Stimulated activated naive B cell treated with anti-CD40 and anti-IgM and Interleukin-4, amounts not matched to agents 10 μg/mL and 1 μg/mL and 100 μg/mL, for 72 hours (primary cell): ENCODE results near the gene CREB3L1.

Experiments used
- ATAC-seq, 2 donors: fragments of 150-1000 bp; cut with Tn5 transposase; replicated peaks; 2 replicates each; pipeline ENCODE4 v1.10.0; 2021; ENCODE audit warnings: moderate library complexity in 1 of 2
- DNase-seq: peaks from one replicate; pipeline ENCODE4 v3.0.0; 2021
- H3K27ac Mint-ChIP-seq: one replicate; pipeline ENCODE4 v1.8.0; 2022; ENCODE audit warnings: mild to moderate bottlenecking, mixed read lengths
- H3K27me3 Mint-ChIP-seq, 2 donors: one replicate each; pipeline ENCODE4 v1.8.0; 2022; ENCODE audit warnings: mixed read lengths in 2 of 2
- H3K36me3 Mint-ChIP-seq, 2 donors: one replicate each; pipeline ENCODE4 v1.8.0; 2022; ENCODE audit warnings: mixed read lengths in 2 of 2, mild to moderate bottlenecking in 1 of 2
- H3K4me1 Mint-ChIP-seq, 2 donors: one replicate each; pipeline ENCODE4 v1.8.0; 2022; ENCODE audit warnings: mixed read lengths in 2 of 2, mild to moderate bottlenecking in 1 of 2
- H3K4me3 Mint-ChIP-seq, 2 donors: one replicate each; pipeline ENCODE4 v1.8.0; 2022; ENCODE audit warnings: mild to moderate bottlenecking in 2 of 2, mixed read lengths in 2 of 2, moderate library complexity in 1 of 2
- H3K9me3 Mint-ChIP-seq, 2 donors: one replicate each; pipeline ENCODE4 v1.8.0; 2022; ENCODE audit warnings: mixed read lengths in 2 of 2, mild to moderate bottlenecking in 1 of 2

The CREB3L1 gene

DNA sequence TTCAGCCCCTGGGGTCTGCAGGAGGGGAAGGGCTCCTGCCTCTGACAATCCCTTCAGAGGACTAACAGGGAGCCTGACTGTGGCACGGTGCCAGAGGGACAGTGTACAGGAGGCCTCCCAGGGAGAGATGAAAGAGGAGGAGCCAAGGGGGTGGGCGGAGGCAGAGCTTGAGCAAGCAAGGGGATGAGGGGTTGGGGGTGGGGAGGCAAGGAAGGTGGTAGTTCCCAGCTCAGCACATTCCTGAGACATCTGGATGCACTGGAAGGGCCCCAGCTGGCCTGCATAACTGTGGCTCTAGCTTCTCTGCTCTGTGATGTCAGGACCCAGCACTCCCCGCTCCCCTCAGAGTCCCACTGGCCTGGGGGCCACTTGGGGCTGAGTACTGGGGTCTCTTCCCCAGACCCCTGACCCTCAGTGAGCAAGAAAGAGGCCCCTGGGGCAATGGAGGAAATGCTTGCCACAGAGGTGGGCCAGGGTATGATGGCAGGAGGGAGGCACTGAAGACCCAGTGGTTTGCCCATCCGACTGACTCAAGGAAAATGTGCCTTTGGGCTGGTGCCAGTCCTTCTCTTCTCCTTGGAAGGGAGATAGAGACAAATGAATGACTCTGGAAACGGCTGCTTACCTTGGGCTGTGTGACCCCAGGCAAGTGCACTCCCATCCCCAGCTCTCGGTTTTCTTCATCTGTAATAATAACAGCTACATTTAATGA, 13.3 kb downstream of the CREB3L1 start:
- Mint-ChIP-seq H3K4me1 (peaks cover 5 to 9% of the 10 kb centered on the region in 2 donors), H3K27me3 (peaks cover 34 to 59% of the 10 kb centered on the region in 2 donors), H3K27ac (no peak overlapping the region), H3K9me3 (no peaks in the 10 kb centered on the region), H3K4me3 (no peak overlapping the region), H3K36me3 (no peaks in the 10 kb centered on the region)
- DNase-seq (no peak), ATAC-seq (no peak)

DNA sequence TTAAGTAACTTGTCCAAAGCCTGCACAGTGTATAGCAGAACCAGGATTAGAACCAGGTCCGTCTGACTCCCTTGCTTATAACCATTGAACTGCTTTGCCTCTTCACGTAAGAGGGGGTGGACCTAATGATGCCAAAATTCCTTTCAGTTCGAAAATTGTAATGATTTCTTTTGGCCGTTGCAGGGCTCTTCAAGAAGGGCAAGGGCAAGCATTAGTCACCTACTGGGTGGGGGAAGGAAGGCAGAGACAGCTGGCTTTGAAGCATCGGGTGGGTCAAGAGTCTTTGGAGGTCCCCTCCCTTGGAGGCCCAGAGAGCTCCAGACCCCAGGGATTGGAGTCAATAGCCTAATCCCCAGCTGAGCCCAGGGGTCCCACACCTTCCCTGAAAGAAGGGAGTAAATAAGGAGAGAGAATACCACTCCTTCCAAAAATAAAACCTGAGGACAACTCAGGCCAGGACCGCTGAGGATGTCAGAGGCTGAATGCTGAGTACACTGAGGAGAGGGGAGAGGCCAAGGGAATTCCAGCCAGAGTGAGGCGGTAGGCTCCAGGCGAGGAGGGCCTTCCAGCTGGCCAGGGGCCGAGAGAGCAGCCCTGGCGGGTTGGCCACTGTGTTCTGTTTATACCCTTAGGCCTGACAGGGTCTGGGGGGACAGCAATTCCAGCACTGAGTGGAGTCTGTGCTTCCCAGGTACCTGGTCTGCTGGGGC, 14.1 kb downstream of the CREB3L1 start:
- Mint-ChIP-seq H3K9me3 (no peaks in the 10 kb centered on the region), H3K27me3 (peaks cover 41 to 59% of the 10 kb centered on the region in 2 donors), H3K4me1 (peaks cover 9 to 15% of the 10 kb centered on the region in 2 donors), H3K27ac (no peak overlapping the region), H3K4me3 (no peak overlapping the region), H3K36me3 (no peaks in the 10 kb centered on the region)
- DNase-seq (no peak), ATAC-seq (no peak)

GRCh38 chr11:46293066-46293465, 15.6 kb downstream of the CREB3L1 start:
- no peaks in the 10 kb centered on the region for H3K9me3 Mint-ChIP-seq
- ATAC-seq (no peak), DNase-seq (no peak)
- H3K27me3 Mint-ChIP-seq = peaks cover 51 to 68% of the 10 kb centered on the region in 2 donors
- no peaks in the 10 kb centered on the region for H3K36me3 Mint-ChIP-seq
- H3K4me3 Mint-ChIP-seq = no peak overlapping the region
- no peak overlapping the region for H3K27ac Mint-ChIP-seq
- peaks cover 9 to 15% of the 10 kb centered on the region in 2 donors for H3K4me1 Mint-ChIP-seq

- no peak overlapping the region for H3K4me3 Mint-ChIP-seq
- ATAC-seq = no peak
These were observed 16.2 kb downstream of the CREB3L1 start for GRCh38 chr11:46293641-46294103.

GRCh38 chr11:46294365-46295309, 17.2 kb downstream of the CREB3L1 start:
- Mint-ChIP-seq H3K4me1 (peaks cover 9 to 15% of the 10 kb centered on the region in 2 donors), H3K27me3 (peaks cover 56 to 71% of the 10 kb centered on the region in 2 donors), H3K36me3 (no peaks in the 10 kb centered on the region), H3K27ac (no peak overlapping the region), H3K9me3 (no peaks in the 10 kb centered on the region), H3K4me3 (peak overlapping the region; percentile 69 to 83)
- peak in 1 of 2 donors; percentile 24 for ATAC-seq
- DNase-seq = no peak

More at GRCh38 chr11:46293641-46294103, 16.2 kb downstream of the CREB3L1 start:
- Mint-ChIP-seq H3K27me3 (peaks cover 55 to 73% of the 10 kb centered on the region in 2 donors), H3K36me3 (no peaks in the 10 kb centered on the region), H3K9me3 (no peaks in the 10 kb centered on the region), H3K27ac (no peak overlapping the region), H3K4me1 (peaks cover 9 to 15% of the 10 kb centered on the region in 2 donors)
- no peak for DNase-seq

DNA sequence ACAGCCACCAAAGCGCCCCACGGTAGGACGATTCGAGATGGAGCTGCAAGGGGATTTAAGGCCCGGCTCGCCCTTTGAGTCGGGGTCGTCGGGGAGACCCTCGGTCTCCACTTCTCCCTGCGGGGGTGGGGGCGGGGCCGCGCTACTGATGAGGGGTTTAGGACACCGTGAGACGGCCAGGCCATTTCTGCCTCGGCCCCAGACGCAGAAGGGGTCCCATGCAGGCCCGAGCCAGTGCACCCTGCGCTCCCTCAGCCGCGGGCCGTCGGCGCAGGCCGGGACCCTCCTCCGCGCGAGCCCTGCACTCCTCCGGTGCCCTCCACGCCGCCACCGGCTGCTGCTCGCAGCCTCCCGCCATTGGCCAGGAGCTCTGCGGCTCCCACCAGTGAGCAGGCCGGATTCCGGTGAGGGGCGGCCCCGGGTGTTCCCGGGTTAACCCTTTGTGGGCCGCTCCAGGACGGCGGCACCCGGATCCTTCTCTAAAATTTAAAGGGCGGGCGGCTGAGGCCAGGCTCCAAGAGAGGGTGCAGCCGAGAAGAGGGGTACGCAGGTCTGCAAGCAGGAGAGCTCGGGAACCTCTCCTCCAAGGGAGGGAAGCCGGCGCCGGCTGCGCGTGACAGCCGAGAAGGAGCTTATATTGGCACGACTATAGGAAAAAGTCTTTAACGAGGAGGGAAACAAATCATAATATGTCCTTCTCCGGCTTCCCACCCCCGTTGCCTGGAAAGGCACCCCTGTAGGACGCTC, 18.0 kb downstream of the CREB3L1 start:
- DNase-seq = peak; percentile 27
- Mint-ChIP-seq H3K27me3 (peaks cover 52 to 68% of the 10 kb centered on the region in 2 donors), H3K4me1 (peaks cover 9 to 15% of the 10 kb centered on the region in 2 donors), H3K4me3 (peak overlapping the region; percentile 77 to 83), H3K36me3 (no peaks in the 10 kb centered on the region), H3K27ac (no peak overlapping the region), H3K9me3 (no peaks in the 10 kb centered on the region)
- ATAC-seq = peak; percentile 92 to 94

DNA sequence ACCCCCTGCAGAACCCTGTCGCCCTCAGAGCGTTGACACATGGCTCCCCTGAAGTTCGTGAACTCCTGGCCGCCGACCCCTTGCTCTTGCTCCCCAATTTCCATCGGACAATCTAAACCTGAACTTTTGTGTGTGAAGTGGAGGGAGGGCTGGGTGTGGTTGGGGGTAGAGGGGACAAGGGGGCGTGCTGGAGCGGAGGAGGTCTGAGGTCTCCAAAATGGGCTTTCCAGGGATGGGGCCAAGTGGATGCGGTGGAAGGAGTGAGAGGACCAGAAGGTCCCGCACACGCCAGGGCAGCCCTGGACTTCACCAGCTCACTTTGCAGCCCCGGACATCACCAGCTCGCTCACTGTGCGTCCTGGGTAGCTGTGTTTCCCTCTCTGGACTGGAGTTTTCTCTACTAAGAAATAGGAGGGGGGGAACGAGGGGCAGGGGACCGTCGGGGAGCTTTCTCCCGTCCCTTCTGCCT, 18.6 kb downstream of the CREB3L1 start:
- Mint-ChIP-seq H3K4me3 (peak overlapping the region; percentile 77 to 83), H3K9me3 (no peaks in the 10 kb centered on the region), H3K36me3 (no peaks in the 10 kb centered on the region), H3K4me1 (peaks cover 9 to 15% of the 10 kb centered on the region in 2 donors), H3K27ac (no peak overlapping the region), H3K27me3 (peaks cover 51 to 67% of the 10 kb centered on the region in 2 donors)
- no peak for DNase-seq
- ATAC-seq = no peak

DNA sequence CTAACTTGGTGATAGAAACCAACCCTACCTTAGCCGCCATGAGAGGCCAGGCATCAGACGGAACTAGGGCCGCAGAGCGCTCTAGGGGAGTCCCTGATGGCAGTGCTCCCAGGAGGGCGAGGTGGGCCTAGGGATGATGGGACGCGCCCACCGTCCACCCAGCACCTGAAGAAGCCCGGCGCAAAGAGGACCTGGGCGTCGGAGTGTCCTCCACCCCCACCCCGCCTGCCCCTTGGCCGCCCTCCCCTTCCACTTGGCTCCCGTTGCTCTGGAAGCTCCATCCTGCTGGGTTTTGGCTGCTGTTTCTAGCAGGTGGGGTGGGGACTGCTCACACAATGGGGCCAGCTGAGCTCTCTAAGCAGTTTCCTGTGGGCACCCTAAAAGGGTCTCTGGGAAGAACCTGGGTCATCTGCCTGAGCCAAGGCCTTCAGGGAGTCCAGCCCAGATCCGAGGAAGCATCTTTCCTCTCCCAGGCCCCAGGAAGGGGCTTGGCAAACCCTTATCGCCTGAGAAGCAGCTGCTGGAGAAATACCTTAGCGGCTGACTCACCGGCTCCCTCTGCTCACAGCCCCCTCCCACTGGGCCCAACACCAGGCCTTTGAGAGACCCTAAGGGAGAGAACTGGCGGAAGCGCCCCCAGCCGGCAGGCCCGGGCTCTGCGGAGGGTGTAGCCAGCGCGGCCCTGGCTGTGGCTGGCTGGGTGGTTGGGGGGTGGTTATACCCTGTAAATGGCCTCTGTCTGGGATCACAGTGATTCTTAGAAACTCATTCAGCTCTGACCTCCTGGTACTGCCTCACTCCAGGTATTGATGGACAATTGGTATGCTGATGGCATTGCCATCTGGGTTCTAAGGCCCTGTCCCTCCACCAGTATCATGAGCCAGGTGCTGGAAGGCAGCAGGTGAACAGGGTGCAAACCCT, 19.3 kb downstream of the CREB3L1 start:
- Mint-ChIP-seq H3K27me3 (peaks cover 45 to 62% of the 10 kb centered on the region in 2 donors), H3K36me3 (no peaks in the 10 kb centered on the region), H3K9me3 (no peaks in the 10 kb centered on the region), H3K27ac (no peak overlapping the region), H3K4me3 (peak overlapping the region in 1 of 2 donors; percentile 83), H3K4me1 (peaks cover 9 to 15% of the 10 kb centered on the region in 2 donors)
- no peak for ATAC-seq
- DNase-seq = no peak

DNA sequence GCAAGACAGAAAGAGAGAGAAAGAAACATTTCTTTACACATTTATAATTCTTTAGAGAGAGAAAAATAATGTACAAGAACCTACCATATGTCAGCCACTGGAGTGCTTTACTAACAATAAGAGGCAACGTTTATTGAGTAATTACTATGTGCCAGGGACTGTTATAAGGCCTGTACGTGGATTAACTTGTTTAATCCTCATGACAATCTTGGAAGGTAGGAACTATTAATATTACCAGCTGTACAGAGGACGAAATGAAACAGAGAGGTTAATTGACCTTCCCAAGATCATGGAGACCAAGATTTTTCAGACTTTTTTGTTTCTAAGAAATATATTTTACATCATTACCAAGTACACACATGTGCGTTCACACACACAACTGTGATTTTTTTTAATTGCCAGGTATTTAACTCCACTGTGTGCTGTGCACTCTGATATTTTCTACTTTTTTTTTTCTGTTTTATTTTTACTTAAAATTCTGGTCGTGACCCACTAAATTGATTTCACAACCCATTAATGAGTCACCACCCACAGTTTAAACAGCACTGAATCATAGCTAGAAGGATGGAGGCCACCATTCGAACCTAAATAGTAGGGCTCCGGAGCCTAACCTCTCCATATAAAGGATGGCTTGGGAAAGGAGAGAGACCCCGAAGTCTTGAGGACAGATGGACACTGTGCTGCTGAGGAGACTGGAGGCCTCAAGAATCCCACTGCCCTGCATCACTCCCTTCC, 21.4 kb downstream of the CREB3L1 start:
- no peak overlapping the region for H3K27ac Mint-ChIP-seq
- peaks cover 9 to 15% of the 10 kb centered on the region in 2 donors for H3K4me1 Mint-ChIP-seq
- H3K27me3 Mint-ChIP-seq = peaks cover 36 to 48% of the 10 kb centered on the region in 2 donors
- no peaks in the 10 kb centered on the region for H3K9me3 Mint-ChIP-seq
- DNase-seq (no peak), ATAC-seq (no peak)
- no peak overlapping the region for H3K4me3 Mint-ChIP-seq
- H3K36me3 Mint-ChIP-seq = no peaks in the 10 kb centered on the region

- Mint-ChIP-seq H3K27me3 (peaks cover 36 to 48% of the 10 kb centered on the region in 2 donors), H3K4me1 (peaks cover 8 to 15% of the 10 kb centered on the region in 2 donors), H3K9me3 (no peaks in the 10 kb centered on the region), H3K36me3 (no peaks in the 10 kb centered on the region), H3K4me3 (no peak overlapping the region), H3K27ac (no peak overlapping the region)
- DNase-seq (no peak), ATAC-seq (no peak)
These were observed 22.0 kb downstream of the CREB3L1 start for GRCh38 chr11:46299451-46299961.

DNA sequence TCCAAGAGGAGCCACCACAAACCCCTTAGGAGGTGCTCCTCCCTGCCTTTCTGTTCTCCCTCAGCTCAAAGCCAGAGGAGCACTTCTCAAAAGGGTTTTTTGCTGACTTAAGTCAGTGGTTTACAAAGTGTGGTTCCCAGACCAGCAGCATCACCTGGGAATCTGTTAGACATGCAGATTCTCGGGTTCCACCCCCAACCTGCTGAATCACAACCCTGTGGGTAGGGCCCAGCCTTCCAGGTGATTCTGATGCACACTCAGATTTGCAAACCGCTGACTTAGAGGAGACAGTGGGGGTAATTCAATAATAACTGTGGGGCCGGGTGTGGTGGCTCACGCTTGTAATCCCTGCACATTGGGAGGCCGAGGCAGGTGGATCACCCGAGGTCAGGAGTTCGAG, 22.8 kb downstream of the CREB3L1 start:
- DNase-seq (no peak), ATAC-seq (no peak)
- Mint-ChIP-seq H3K4me3 (no peak overlapping the region), H3K27me3 (peaks cover 34 to 43% of the 10 kb centered on the region in 2 donors), H3K27ac (no peak overlapping the region), H3K4me1 (peaks cover 5 to 10% of the 10 kb centered on the region in 2 donors), H3K36me3 (no peaks in the 10 kb centered on the region), H3K9me3 (no peaks in the 10 kb centered on the region)

DNA sequence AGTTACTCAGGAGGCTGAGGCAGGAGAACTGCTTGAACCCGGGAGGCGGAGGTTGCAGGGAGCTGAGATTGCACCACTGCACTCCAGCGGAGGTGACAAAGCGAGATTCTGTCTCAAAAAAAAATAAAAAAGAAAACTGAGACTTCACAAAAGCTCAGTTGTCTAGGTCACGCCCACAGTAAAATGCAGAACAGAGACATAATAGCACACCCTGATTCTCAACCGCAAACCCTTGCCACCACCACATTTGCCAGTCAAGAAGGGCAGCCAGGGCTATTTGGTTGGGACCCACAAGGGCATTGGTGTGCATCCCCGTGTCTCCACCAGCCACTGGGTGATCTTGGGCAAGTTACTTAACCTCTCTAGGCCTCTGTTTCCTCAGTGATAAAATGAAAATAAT, 25.4 kb downstream of the CREB3L1 start:
- Mint-ChIP-seq H3K4me1 (no peaks in the 10 kb centered on the region), H3K36me3 (no peaks in the 10 kb centered on the region), H3K9me3 (no peaks in the 10 kb centered on the region), H3K4me3 (no peak overlapping the region), H3K27ac (no peak overlapping the region), H3K27me3 (peaks cover 21 to 22% of the 10 kb centered on the region in 2 donors)
- peak; percentile 25 for DNase-seq
- ATAC-seq = peak; percentile 64 to 80
